HepG2 (cell line): ENCODE results near the gene CIROP.

Source experiments
- CBFB ChIP-seq: sonication (generic); formaldehyde crosslinking; IDR thresholded peaks from 2 replicates; pipeline ENCODE4 v1.4.0; 2020; ENCODE audit warnings: missing genetic modification reagents
- NR1H2 ChIP-seq: sonication (generic); formaldehyde crosslinking; IDR thresholded peaks from 2 replicates; pipeline ENCODE4 v1.8.1; 2022; ENCODE audit warnings: low read depth, missing genetic modification reagents, borderline replicate concordance
- PATZ1 ChIP-seq: sonication (generic); formaldehyde crosslinking; IDR thresholded peaks from 2 replicates; pipeline ENCODE4 v1.4.0; 2020; ENCODE audit warnings: missing genetic modification reagents
- PRMT3 ChIP-seq: sonication (generic); formaldehyde crosslinking; IDR thresholded peaks from 2 replicates; pipeline ENCODE4 v1.8.1; 2022; ENCODE audit warnings: low read depth, mild to moderate bottlenecking, moderate library complexity, missing genetic modification reagents, borderline replicate concordance
- SMARCE1 ChIP-seq: fragments of 450-650 bp; IDR thresholded peaks from 2 replicates; pipeline ENCODE4 v1.6.1; 2017; ENCODE audit warnings: borderline replicate concordance
- ZFX ChIP-seq: sonication (generic); formaldehyde crosslinking; IDR thresholded peaks from 2 replicates; pipeline ENCODE4 v1.4.0; 2020; ENCODE audit warnings: mild to moderate bottlenecking, low read depth, missing genetic modification reagents, moderate library complexity
- ZNF709 ChIP-seq: sonication (generic); formaldehyde crosslinking; IDR thresholded peaks from 2 replicates; pipeline ENCODE4 v1.5.0; 2020; ENCODE audit warnings: mild to moderate bottlenecking, missing genetic modification reagents
- TF ChIP-seq, protein P1 (sequence below): sonication (generic); formaldehyde crosslinking; IDR thresholded peaks from 2 replicates; pipeline ENCODE4 v1.5.0; 2020; ENCODE audit warnings: mild to moderate bottlenecking, missing genetic modification reagents, moderate library complexity

DNA sequence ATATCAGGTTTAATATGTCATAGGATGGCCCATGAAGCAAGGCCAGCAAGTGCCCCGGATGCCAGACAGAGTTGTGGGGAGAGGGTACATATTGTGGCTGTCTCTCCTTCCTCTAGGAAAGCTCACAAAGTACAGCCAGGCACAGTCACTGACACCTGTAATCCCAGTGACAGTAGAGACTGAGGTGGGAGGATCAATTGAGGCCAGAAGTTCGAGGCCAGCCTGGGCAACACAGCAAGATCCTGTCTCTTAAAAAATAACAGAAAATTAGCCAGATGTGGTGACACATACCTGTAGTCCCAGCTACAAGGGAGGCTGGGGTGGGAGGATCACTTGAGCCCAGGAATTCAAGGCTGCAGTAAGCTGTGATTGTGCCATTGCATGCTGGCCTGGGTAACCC, 46.6 kb upstream of the CIROP start:
- TF ChIP-seq CBFB (CRISPR knock-in tag) (no peak), ZFX (CRISPR knock-in tag) (no peak), PATZ1 (CRISPR knock-in tag) (no peak), NR1H2 (CRISPR knock-in tag) (no peak), PRMT3 (CRISPR knock-in tag) (no peak), ZNF709 (CRISPR knock-in tag) (no peak), SMARCE1 (no peak)
- TF ChIP-seq, protein P1, sequence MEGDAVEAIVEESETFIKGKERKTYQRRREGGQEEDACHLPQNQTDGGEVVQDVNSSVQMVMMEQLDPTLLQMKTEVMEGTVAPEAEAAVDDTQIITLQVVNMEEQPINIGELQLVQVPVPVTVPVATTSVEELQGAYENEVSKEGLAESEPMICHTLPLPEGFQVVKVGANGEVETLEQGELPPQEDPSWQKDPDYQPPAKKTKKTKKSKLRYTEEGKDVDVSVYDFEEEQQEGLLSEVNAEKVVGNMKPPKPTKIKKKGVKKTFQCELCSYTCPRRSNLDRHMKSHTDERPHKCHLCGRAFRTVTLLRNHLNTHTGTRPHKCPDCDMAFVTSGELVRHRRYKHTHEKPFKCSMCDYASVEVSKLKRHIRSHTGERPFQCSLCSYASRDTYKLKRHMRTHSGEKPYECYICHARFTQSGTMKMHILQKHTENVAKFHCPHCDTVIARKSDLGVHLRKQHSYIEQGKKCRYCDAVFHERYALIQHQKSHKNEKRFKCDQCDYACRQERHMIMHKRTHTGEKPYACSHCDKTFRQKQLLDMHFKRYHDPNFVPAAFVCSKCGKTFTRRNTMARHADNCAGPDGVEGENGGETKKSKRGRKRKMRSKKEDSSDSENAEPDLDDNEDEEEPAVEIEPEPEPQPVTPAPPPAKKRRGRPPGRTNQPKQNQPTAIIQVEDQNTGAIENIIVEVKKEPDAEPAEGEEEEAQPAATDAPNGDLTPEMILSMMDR (CRISPR knock-in tag): no peak
